22Rv1 (cell line): ENCODE measurements around the gene IL23R.

ENCODE experiments used
- ZFX ChIP-seq: fragments of 450-650 bp; IDR thresholded peaks from 2 replicates; pipeline ENCODE4 v1.6.1; 2017; ENCODE audit warnings: antibody characterized with exemption, borderline replicate concordance
- TF ChIP-seq, protein P1 (sequence below): fragments of 450-650 bp; IDR thresholded peaks from 2 replicates; pipeline ENCODE4 v1.5.1; 2017; ENCODE audit warnings: mild to moderate bottlenecking

DNA sequence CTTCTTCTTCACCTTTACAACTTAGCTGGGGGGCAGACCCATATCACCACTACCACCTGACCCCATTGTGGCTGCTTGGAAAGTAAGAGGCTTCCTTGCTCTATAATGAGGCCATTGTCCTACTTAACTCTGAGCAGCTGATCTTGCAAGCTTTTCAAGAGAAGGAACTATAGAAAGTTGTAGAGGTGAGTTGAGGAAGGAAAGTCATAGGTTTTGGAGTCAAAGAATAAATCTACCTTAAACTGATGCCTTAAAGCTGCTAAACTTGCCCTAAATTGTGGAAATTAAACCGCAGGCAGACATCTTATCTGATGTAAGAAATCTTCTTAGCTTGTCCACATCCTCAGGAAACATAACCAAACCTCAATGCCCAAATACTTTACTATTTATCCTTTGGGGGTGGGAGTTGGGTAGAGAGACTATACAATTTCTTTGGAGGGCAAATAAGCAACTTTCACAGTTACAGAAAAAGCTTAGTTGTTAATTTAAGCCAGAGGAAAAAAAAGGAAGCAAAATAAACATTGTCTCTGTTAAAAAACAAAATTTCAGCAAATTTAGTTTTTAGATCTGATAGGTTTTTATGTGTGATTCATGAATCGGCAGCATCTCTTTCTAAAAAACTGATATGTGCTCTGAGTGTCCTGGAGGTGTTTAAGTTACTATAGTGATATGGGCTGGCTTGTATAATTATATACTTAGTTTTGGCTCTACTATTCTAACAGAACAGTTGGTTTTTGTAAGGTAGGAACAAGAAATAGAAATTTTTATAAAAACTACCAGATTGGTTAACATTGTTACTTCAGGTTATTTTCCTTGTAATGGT, 4.7 kb downstream of the IL23R start:
- TF ChIP-seq, protein P1, sequence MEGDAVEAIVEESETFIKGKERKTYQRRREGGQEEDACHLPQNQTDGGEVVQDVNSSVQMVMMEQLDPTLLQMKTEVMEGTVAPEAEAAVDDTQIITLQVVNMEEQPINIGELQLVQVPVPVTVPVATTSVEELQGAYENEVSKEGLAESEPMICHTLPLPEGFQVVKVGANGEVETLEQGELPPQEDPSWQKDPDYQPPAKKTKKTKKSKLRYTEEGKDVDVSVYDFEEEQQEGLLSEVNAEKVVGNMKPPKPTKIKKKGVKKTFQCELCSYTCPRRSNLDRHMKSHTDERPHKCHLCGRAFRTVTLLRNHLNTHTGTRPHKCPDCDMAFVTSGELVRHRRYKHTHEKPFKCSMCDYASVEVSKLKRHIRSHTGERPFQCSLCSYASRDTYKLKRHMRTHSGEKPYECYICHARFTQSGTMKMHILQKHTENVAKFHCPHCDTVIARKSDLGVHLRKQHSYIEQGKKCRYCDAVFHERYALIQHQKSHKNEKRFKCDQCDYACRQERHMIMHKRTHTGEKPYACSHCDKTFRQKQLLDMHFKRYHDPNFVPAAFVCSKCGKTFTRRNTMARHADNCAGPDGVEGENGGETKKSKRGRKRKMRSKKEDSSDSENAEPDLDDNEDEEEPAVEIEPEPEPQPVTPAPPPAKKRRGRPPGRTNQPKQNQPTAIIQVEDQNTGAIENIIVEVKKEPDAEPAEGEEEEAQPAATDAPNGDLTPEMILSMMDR = no peak
- TF ChIP-seq ZFX = no peak
